Stomach smooth muscle (tissue), 2 donors: ENCODE results near the gene MYH6.

Experiments used
- H3K27ac ChIP-seq: one replicate; pipeline ENCODE4 v1.7.0; 2013; ENCODE audit warnings: mild to moderate bottlenecking, low read length, inconsistent platforms
- H3K27me3 ChIP-seq, 2 donors: one replicate each; pipeline ENCODE4 v1.7.0; 2013; ENCODE audit warnings: low read length in 2 of 2; ENCODE audit not compliant: insufficient read depth in 2 of 2, control insufficient read depth in 1 of 2
- H3K36me3 ChIP-seq, 2 donors: one replicate each; pipeline ENCODE4 v1.7.0; 2013; ENCODE audit warnings: low read length in 2 of 2; ENCODE audit not compliant: control insufficient read depth in 2 of 2, insufficient read depth in 2 of 2
- H3K4me1 ChIP-seq: one replicate; pipeline ENCODE4 v1.7.0; 2013; ENCODE audit warnings: low read length; ENCODE audit not compliant: control insufficient read depth, insufficient read depth
- H3K4me3 ChIP-seq, 2 donors: one replicate each; pipeline ENCODE4 v1.7.0; 2013; ENCODE audit warnings: low read length in 2 of 2
- H3K9ac ChIP-seq, 2 donors: one replicate each; pipeline ENCODE4 v1.7.0; 2013; ENCODE audit warnings: low read length in 2 of 2, mild to moderate bottlenecking in 1 of 2
- H3K9me3 ChIP-seq, 2 donors: one replicate each; pipeline ENCODE4 v1.7.0; 2013; ENCODE audit warnings: low read length in 2 of 2; ENCODE audit not compliant: control insufficient read depth in 2 of 2
- donor health status: healthy.
- donor health status: Pancreatic carcinoma.

MYH6 gene

GRCh38 chr14:23373041-23373440, 35.0 kb downstream of the MYH6 start:
- peaks cover 3% of the 10 kb centered on the region for H3K4me1 ChIP-seq
- no peaks in the 10 kb centered on the region for H3K9me3 ChIP-seq
- no peak overlapping the region for H3K27ac ChIP-seq

GRCh38 chr14:23372509-23372908, 35.6 kb downstream of the MYH6 start, which contains the start of gene IL25:
IL25 (plus strand) TSS chr14:23372809.
- Histone ChIP-seq H3K4me3 (no peak within 1 kb of the TSS), H3K9me3 (no peaks in the 10 kb centered on the region), H3K9ac (no peak within 1 kb of the TSS), H3K36me3 (no peaks in the 10 kb centered on the region), H3K27me3 (peaks cover 0 to 2% of the 10 kb centered on the region in 2 donors), H3K27ac (no peak within 1 kb of the TSS), H3K4me1 (peaks cover 3% of the 10 kb centered on the region)

More at GRCh38 chr14:23373041-23373440, 35.0 kb downstream of the MYH6 start:
- no peak overlapping the region for H3K9ac ChIP-seq
- H3K27me3 ChIP-seq: peaks cover 0 to 2% of the 10 kb centered on the region in 2 donors
- no peaks in the 10 kb centered on the region for H3K36me3 ChIP-seq
- no peak overlapping the region for H3K4me3 ChIP-seq

GRCh38 chr14:23371865-23372264, 36.2 kb downstream of the MYH6 start:
- H3K4me1 ChIP-seq: peaks cover 6% of the 10 kb centered on the region
- H3K9ac ChIP-seq: no peak overlapping the region
- H3K4me3 ChIP-seq: no peak overlapping the region

GRCh38 chr14:23370221-23370620, 37.9 kb downstream of the MYH6 start:
- H3K4me1 ChIP-seq: peaks cover 16% of the 10 kb centered on the region
- H3K9me3 ChIP-seq: no peaks in the 10 kb centered on the region
- no peak overlapping the region for H3K9ac ChIP-seq
- peaks cover 0 to 2% of the 10 kb centered on the region in 2 donors for H3K27me3 ChIP-seq
- H3K36me3 ChIP-seq: no peaks in the 10 kb centered on the region
- no peak overlapping the region for H3K4me3 ChIP-seq
- no peak overlapping the region for H3K27ac ChIP-seq

More at GRCh38 chr14:23371865-23372264, 36.2 kb downstream of the MYH6 start:
- Histone ChIP-seq H3K9me3 (no peaks in the 10 kb centered on the region), H3K36me3 (no peaks in the 10 kb centered on the region), H3K27me3 (peaks cover 0 to 2% of the 10 kb centered on the region in 2 donors), H3K27ac (no peak overlapping the region)

GRCh38 chr14:23366426-23366921, 41.6 kb downstream of the MYH6 start:
- Histone ChIP-seq H3K36me3 (no peaks in the 10 kb centered on the region), H3K4me1 (peaks cover 29% of the 10 kb centered on the region), H3K9ac (peak overlapping the region; percentile 72 to 89), H3K9me3 (no peaks in the 10 kb centered on the region), H3K27ac (peak overlapping the region; percentile 93), H3K4me3 (peak overlapping the region; percentile 47 to 78), H3K27me3 (peaks cover 0 to 2% of the 10 kb centered on the region in 2 donors)

- Histone ChIP-seq H3K27ac (peak overlapping the region; percentile 93), H3K9ac (peak overlapping the region; percentile 72 to 78), H3K4me3 (peak overlapping the region; percentile 47 to 78), H3K27me3 (peaks cover 0 to 2% of the 10 kb centered on the region in 2 donors), H3K36me3 (no peaks in the 10 kb centered on the region), H3K4me1 (peaks cover 29% of the 10 kb centered on the region), H3K9me3 (no peaks in the 10 kb centered on the region)
These were observed 42.2 kb downstream of the MYH6 start for GRCh38 chr14:23365732-23366425.

GRCh38 chr14:23365036-23365731, 42.9 kb downstream of the MYH6 start, which contains the start of gene EFS:
EFS (minus strand) TSS chr14:23365172; CDS start chr14:23365025, 147 bp downstream.
- Histone ChIP-seq H3K4me3 (peak within 1 kb of the TSS; percentile 63 to 78), H3K4me1 (peaks cover 32% of the 10 kb centered on the region), H3K9ac (peak within 1 kb of the TSS; percentile 82 to 88), H3K27me3 (no peaks in the 10 kb centered on the region), H3K27ac (peak within 1 kb of the TSS; percentile 93), H3K36me3 (peaks cover 0 to under 1% of the 10 kb centered on the region in 2 donors), H3K9me3 (no peaks in the 10 kb centered on the region)

GRCh38 chr14:23364164-23365035, 43.7 kb downstream of the MYH6 start:
- Histone ChIP-seq H3K27ac (peak overlapping the region; percentile 93), H3K27me3 (no peaks in the 10 kb centered on the region), H3K36me3 (peaks cover 0 to 3% of the 10 kb centered on the region in 2 donors), H3K9ac (peak overlapping the region; percentile 82 to 88), H3K4me3 (peak overlapping the region; percentile 63 to 78), H3K9me3 (no peaks in the 10 kb centered on the region), H3K4me1 (peaks cover 35% of the 10 kb centered on the region)

- Histone ChIP-seq H3K9ac (peak overlapping the region; percentile 7 to 58), H3K27me3 (no peaks in the 10 kb centered on the region), H3K4me3 (no peak overlapping the region), H3K27ac (no peak overlapping the region), H3K36me3 (peaks cover 0 to 9% of the 10 kb centered on the region in 2 donors), H3K9me3 (no peaks in the 10 kb centered on the region), H3K4me1 (peaks cover 35% of the 10 kb centered on the region)
These were observed 45.9 kb downstream of the MYH6 start for GRCh38 chr14:23362200-23362599.

- Histone ChIP-seq H3K4me1 (peaks cover 31% of the 10 kb centered on the region), H3K9me3 (no peaks in the 10 kb centered on the region), H3K36me3 (peaks cover 0 to 9% of the 10 kb centered on the region in 2 donors), H3K4me3 (no peak overlapping the region), H3K9ac (peak overlapping the region in 1 of 2 donors; percentile 7), H3K27me3 (no peaks in the 10 kb centered on the region), H3K27ac (no peak overlapping the region)
These were observed 46.3 kb downstream of the MYH6 start for GRCh38 chr14:23361763-23362162.
